Naive thymus-derived CD4-positive, alpha-beta T cell (primary cell): ENCODE measurements around the gene SEC23B. TPM values are rescaled to one million over a fixed set of nuclear protein-coding genes. Genes with fewer than 3 reads are reported as not detected.
A peak's percentile ranks its signal among the peaks of the same experiment; 100 is the strongest.

Experiments used
- ATAC-seq: fragments of 150-1000 bp; cut with Tn5 transposase; 2 replicates; pipeline ENCODE4 v1.10.0; 2021; ENCODE audit warnings: mild to moderate bottlenecking, moderate library complexity
- CTCF ChIA-PET: fragments of 350-600 bp; sonication (Branson Sonifier 250); formaldehyde crosslinking; loops from one replicate; lab custom pipeline; 2021; ENCODE audit warnings: antibody characterized with exemption; lab: Charles Lee
- POLR2A ChIA-PET: fragments of 350-600 bp; sonication (Branson Sonifier 250); formaldehyde crosslinking; loops from one replicate; lab custom pipeline; 2021; ENCODE audit warnings: antibody characterized with exemption, inconsistent platforms; lab: Charles Lee
- DNase-seq, 9 donors: peaks; one replicate each; pipeline versions ENCODE4 v3.0.0 to v3.0.0-alpha.2; 2020 to 2022; ENCODE audit warnings: mixed read lengths in 1 of 9
- H3K27ac ChIP-seq: one replicate; pipeline ENCODE4 v1.7.0; 2013; ENCODE audit warnings: mild to moderate bottlenecking, low read depth, low read length, moderate library complexity
- H3K27me3 ChIP-seq, 2 donors: one replicate each; pipeline ENCODE4 v1.7.0; 2013; ENCODE audit warnings: low read length in 2 of 2, mild to moderate bottlenecking in 2 of 2, moderate library complexity in 2 of 2; ENCODE audit not compliant: control insufficient read depth in 2 of 2, insufficient read depth in 2 of 2
- H3K36me3 ChIP-seq, 3 experiments: 1 replicate in 2 of 3; 2 replicates in 1 of 3; pipeline ENCODE4 v1.7.0; 2013; ENCODE audit warnings: low read length in 3 of 3, mild to moderate bottlenecking in 3 of 3, moderate library complexity in 1 of 3; ENCODE audit not compliant: insufficient read depth in 3 of 3, control insufficient read depth in 2 of 3
- H3K4me1 ChIP-seq, 2 donors: one replicate each; pipeline ENCODE4 v1.7.0; 2013; ENCODE audit warnings: low read length in 2 of 2, mild to moderate bottlenecking in 2 of 2, moderate library complexity in 1 of 2; ENCODE audit not compliant: control insufficient read depth in 2 of 2, insufficient read depth in 2 of 2
- H3K4me3 ChIP-seq: 2 replicates; pipeline ENCODE4 v1.7.0; 2013; ENCODE audit warnings: mild to moderate bottlenecking, low read length
- H3K9me3 ChIP-seq, 3 experiments: 1 replicate in 2 of 3; 2 replicates in 1 of 3; pipeline ENCODE4 v1.7.0; 2013; ENCODE audit warnings: low read length in 3 of 3; ENCODE audit not compliant: control insufficient read depth in 2 of 3
- H3K27ac Mint-ChIP-seq, 9 donors: one replicate each; pipeline ENCODE4 v1.8.0; 2020 to 2022; ENCODE audit warnings: mixed read lengths in 9 of 9, mild to moderate bottlenecking in 8 of 9, moderate library complexity in 5 of 9, inconsistent platforms in 2 of 9
- H3K27me3 Mint-ChIP-seq, 5 donors: one replicate each; pipeline ENCODE4 v1.8.0; 2021 to 2022; ENCODE audit warnings: mixed read lengths in 5 of 5, mild to moderate bottlenecking in 1 of 5
- H3K36me3 Mint-ChIP-seq, 5 donors: one replicate each; pipeline ENCODE4 v1.8.0; 2020 to 2022; ENCODE audit warnings: mixed read lengths in 5 of 5, mild to moderate bottlenecking in 3 of 5, inconsistent platforms in 1 of 5
- H3K4me1 Mint-ChIP-seq, 7 donors: one replicate each; pipeline ENCODE4 v1.8.0; 2020 to 2022; ENCODE audit warnings: mixed read lengths in 7 of 7, mild to moderate bottlenecking in 3 of 7, inconsistent platforms in 1 of 7
- H3K4me3 Mint-ChIP-seq, 10 donors: one replicate each; pipeline ENCODE4 v1.8.0; 2020 to 2022; ENCODE audit warnings: mild to moderate bottlenecking in 10 of 10, mixed read lengths in 10 of 10, moderate library complexity in 6 of 10, inconsistent platforms in 2 of 10
- H3K9me3 Mint-ChIP-seq, 11 donors: one replicate each; pipeline ENCODE4 v1.8.0; 2020 to 2022; ENCODE audit warnings: mixed read lengths in 11 of 11, mild to moderate bottlenecking in 4 of 11, inconsistent platforms in 1 of 11, moderate library complexity in 1 of 11
- intact Hi-C, 2 donors: fragments of 100-400 bp; cut with micrococcal nuclease; formaldehyde crosslinking; loops; one replicate each; pipeline ENCODE4 v1.15.1; 2023
- polyA plus RNA-seq, 2 donors: library from polyadenylated mRNA; unstranded; fragments of 300-500 nt; fragmentation: Illumina TruSeq; gene quantifications; one replicate each; pipeline ENCODE4 v1.2.3, GENCODE V29; 2021
- total RNA-seq, 6 experiments: library from RNA in 5 of 6; stranded (reverse) in 5 of 6; gene quantifications; 1 replicate in 5 of 6; 2 replicates in 1 of 6; pipeline ENCODE4 v1.2.3 and lab custom pipeline; 2021 to 2026

SEC23B gene
- 100 to 1,000 TPM in 1 of 5 experiments, 10 to 100 TPM in 4; 39.0 to 102 (median 40.9) TPM for total RNA-seq
- 10 to 100 TPM; 38.7 to 53.4 TPM for polyA plus RNA-seq
- 59.9 reads per million, percentile 75 among the genes with 10 or more reads in this experiment for total RNA-seq (lab: John Stamatoyannopoulos, UW)

DNA sequence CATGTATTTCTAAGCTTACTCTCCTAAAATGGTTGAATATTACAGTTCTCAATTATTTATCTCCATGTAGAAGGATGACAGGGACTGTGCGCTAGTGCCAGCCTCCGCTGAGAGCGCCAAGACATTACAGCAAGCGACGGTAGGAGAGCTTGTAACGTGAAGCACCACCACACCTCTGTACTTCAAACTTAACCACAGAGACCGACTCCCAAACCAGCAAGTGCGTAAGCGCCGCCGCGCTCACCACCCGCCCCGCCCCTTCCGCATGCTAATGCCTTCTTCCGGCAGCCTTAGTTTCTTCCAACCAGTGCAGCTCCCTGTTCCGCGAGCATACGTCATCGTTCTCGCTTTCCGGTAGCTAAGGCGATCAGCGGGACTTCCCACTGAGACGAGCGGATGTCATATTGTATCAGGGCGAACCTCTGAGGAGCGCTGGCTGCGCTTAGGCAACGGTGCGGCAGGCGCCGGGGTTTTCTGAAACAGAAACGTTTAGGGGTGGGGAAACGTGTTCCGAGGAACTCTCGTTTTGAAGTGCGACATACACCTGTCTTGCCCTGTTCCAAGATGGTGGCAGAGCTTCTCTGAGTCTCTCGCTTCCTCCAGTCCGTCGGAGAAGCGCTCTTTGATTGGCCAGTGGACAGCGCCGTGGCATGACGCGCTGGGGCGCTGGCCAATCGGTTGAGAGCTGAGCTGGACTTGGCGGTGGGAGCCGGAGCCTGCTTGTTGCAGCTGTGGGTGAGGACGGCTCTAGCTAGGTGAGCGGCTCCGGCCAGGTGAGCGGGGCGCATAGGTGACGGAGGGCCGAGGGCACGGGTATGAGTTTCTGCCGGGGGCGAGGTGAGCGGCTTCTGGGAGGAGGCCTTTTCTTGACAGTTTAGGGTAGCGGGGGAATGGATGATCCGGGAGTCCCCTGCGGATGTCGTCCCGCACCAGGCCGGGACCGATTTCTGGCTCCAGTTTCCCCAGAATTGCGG lies at the start of gene SEC23B:
Gene SEC23B (plus strand): TSS at position 723 of the 974 bp plus-strand sequence. CDS start 2,896 bp downstream, outside the sequence.
- peaks cover 25 to 60% (median 50%) of the 10 kb centered on the region in 7 donors for H3K4me1 Mint-ChIP-seq
- peak within 1 kb of the TSS; percentile 99 to 100 (median 100) for H3K27ac Mint-ChIP-seq
- POLR2A ChIA-PET = interaction anchor here (0.7 to 5.9 kb wide), 24 partner anchors 8 to 1778 kb away, joined by 3 to 110 read pairs (median 6); partner anchors contain the start of genes CFAP61, CRNKL1, DTD1 and DZANK1
- intact Hi-C loops = loop anchor here (1.0 to 2.0 kb wide), 16 partner anchors 10 to 1545 kb away; partner anchors contain the start of genes DZANK1 (in 2 of the 2), KAT14 (in 2 of the 2), PET117 (in 2 of the 2) and POLR3F (in 2 of the 2)
- H3K4me3 Mint-ChIP-seq = peak within 1 kb of the TSS; percentile 91 to 100 (median 100)
- H3K27me3 ChIP-seq = no peaks in the 10 kb centered on the region
- DNase-seq (peak; percentile 88 to 100 (median 99)), ATAC-seq (peak; percentile 91)
- CTCF ChIA-PET = interaction anchor here (0.6 to 3.1 kb wide), 5 partner anchors 10 to 937 kb away, joined by 3 to 22 read pairs (median 5); partner anchors contain the start of genes DZANK1 and RBBP9
- peak within 1 kb of the TSS; percentile 74 for H3K4me3 ChIP-seq
- H3K36me3 ChIP-seq = peaks cover 6 to 22% (median 12%) of the 10 kb centered on the region in 3 experiments
- peaks cover 0 to 2% (median 0%) of the 10 kb centered on the region in 5 donors for H3K27me3 Mint-ChIP-seq
- peaks cover 17 to 28% of the 10 kb centered on the region in 2 donors for H3K4me1 ChIP-seq
- peak within 1 kb of the TSS; percentile 90 for H3K27ac ChIP-seq
- H3K9me3 Mint-ChIP-seq = peaks cover 0 to 5% (median 0%) of the 10 kb centered on the region in 11 donors
- no peaks in the 10 kb centered on the region for H3K9me3 ChIP-seq
- peaks cover 4 to 26% (median 18%) of the 10 kb centered on the region in 5 donors for H3K36me3 Mint-ChIP-seq

DNA sequence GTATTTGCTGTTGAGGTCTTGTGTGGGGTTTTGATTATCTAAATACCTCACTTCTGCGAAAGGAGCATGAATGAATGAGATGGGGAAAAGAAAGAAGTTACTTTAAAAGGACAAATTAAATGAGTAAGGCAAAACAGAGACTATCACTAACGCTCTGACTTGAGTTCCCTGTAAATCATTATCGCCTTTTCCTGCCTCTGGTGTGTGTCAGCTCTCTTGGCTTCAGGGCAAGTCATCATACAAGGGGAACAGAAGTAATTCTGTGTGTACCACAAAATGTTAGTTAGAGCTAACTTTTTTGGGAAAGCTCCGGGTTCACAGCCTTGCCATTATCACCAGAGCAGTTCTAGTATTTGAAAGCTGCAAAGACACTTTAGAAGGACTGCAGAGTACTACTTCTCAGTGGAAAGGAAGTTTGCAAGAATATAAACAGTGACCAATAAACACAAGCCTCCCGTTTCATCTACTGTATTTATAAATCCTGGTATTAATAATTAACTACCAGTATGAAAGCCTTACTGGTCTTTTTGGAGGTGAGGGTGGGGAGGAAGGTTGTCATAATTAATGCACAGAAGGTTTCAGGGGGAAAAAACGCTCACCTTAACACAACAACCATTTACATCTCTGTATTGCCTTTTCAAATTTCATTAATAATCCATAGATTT lies 42.1 kb upstream of the SEC23B start:
- no peaks in the 10 kb centered on the region for H3K27me3 Mint-ChIP-seq
- peaks cover 0 to 4% (median 0%) of the 10 kb centered on the region in 5 donors for H3K36me3 Mint-ChIP-seq
- ATAC-seq (no peak), DNase-seq (no peak)
- intact Hi-C loops = loop anchor here (2.0 to 10.0 kb wide), 4 partner anchors 53 to 1731 kb away; partner anchors contain the start of genes KAT14 (in 1 of the 2), PET117 (in 1 of the 2) and SNRPB2 (in 1 of the 2)
- H3K4me3 Mint-ChIP-seq = peak overlapping the region; percentile 17 to 99 (median 96)
- peak overlapping the region in 8 of 9 donors; percentile 77 to 99 (median 98) for H3K27ac Mint-ChIP-seq
- Histone ChIP-seq H3K36me3 (no peaks in the 10 kb centered on the region), H3K4me1 (peaks cover 7 to 14% of the 10 kb centered on the region in 2 donors), H3K4me3 (no peak overlapping the region), H3K9me3 (no peaks in the 10 kb centered on the region), H3K27me3 (no peaks in the 10 kb centered on the region), H3K27ac (peak overlapping the region; percentile 77)
- H3K4me1 Mint-ChIP-seq = peaks cover 25 to 44% (median 37%) of the 10 kb centered on the region in 7 donors
- ChIA-PET CTCF (interaction anchor here (1.2 kb wide), 1 partner anchor 41 kb away, joined by 5 read pairs; no protein-coding TSS in a partner anchor), POLR2A (interaction anchor here (3.8 to 4.7 kb wide), 2 partner anchors 32 to 41 kb away, joined by 25 to 79 read pairs; partner anchors contain the start of genes RBBP9 and SEC23B)
- no peaks in the 10 kb centered on the region for H3K9me3 Mint-ChIP-seq

GRCh38 chr20:18466574-18466893 lies 41.2 kb upstream of the SEC23B start:
- Mint-ChIP-seq H3K27me3 (no peaks in the 10 kb centered on the region), H3K27ac (peak overlapping the region; percentile 93 to 99 (median 98)), H3K4me3 (peak overlapping the region; percentile 89 to 99 (median 97)), H3K4me1 (peaks cover 25 to 44% (median 37%) of the 10 kb centered on the region in 7 donors), H3K36me3 (peaks cover 0 to 12% (median 0%) of the 10 kb centered on the region in 5 donors), H3K9me3 (no peaks in the 10 kb centered on the region)
- no peaks in the 10 kb centered on the region for H3K9me3 ChIP-seq
- DNase-seq (no peak), ATAC-seq (peak; percentile 15)
- peaks cover 0 to 7% (median 0%) of the 10 kb centered on the region in 3 experiments for H3K36me3 ChIP-seq
- POLR2A ChIA-PET = interaction anchor here (1.0 to 4.7 kb wide), 9 partner anchors 11 to 499 kb away, joined by 3 to 79 read pairs (median 5); partner anchors contain the start of genes MGME1, RBBP9, SEC23B and SNX5
- H3K27ac ChIP-seq = peak overlapping the region; percentile 77
- H3K4me3 ChIP-seq = peak overlapping the region; percentile 93
- CTCF ChIA-PET = interaction anchor here (1.2 to 1.7 kb wide), 2 partner anchors 31 to 40 kb away, joined by 5 to 9 read pairs; partner anchors contain the start of gene RBBP9
- no peaks in the 10 kb centered on the region for H3K27me3 ChIP-seq
- peaks cover 7 to 14% of the 10 kb centered on the region in 2 donors for H3K4me1 ChIP-seq
- intact Hi-C loops = loop anchor here (2.0 to 10.0 kb wide), 4 partner anchors 54 to 1732 kb away; partner anchors contain the start of genes KAT14 (in 1 of the 2), PET117 (in 1 of the 2) and SNRPB2 (in 1 of the 2)

DNA sequence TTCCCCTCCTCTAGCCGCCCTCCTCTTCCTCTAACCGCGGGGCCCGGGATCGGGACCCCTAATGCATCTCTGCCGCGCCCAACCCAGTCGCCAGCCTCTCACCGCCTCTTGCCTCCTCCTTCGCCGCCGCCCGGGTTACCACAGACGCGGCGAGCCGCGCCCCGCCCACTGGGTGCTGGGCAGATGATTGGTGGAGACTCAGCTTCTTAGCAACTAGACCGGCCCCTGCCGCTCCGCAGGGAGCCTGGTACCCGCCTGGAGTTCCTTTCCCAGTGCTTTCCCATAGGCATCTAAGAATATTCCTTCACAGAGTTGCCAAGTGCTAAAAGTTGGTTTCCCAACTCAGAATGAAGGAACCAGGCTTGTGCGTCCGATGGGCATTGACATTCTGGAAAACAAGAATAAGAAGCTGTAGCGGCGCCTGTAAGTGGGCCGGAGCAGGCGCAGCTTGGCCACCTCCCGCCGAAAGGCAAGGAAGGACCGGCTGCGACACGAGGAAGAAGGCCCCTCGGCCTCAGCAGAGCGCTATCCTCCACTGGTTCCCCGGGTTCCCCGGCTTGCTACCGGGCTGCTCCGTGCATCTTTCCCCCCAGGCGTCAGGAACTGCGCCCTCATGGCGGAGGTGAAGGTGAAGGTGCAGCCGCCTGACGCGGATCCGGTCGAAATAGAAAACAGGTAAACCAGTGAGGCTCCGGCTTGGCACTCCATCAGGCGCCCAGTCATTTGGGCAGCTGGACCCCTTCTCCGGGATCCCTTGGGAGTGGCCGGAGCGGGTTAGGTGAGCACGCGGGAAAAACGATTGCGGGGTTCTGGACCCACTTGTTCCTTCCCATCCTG lies 40.6 kb upstream of the SEC23B start, which contains the start of the genes DZANK1 and POLR3F:
Gene DZANK1 (minus strand): TSS at position 137 of the 837 bp plus-strand sequence. CDS start 1,672 bp downstream, outside the sequence.
Gene POLR3F (plus strand): TSS at position 497 of the 837 bp plus-strand sequence. CDS start 117 bp downstream, at position 614.
- Histone ChIP-seq H3K4me3 (peak within 1 kb of the TSS; percentile 93), H3K9me3 (no peaks in the 10 kb centered on the region), H3K36me3 (peaks cover 0 to 7% (median 0%) of the 10 kb centered on the region in 3 experiments), H3K4me1 (peaks cover 7 to 14% of the 10 kb centered on the region in 2 donors), H3K27ac (peak within 1 kb of the TSS; percentile 77), H3K27me3 (no peaks in the 10 kb centered on the region)
- no peaks in the 10 kb centered on the region for H3K9me3 Mint-ChIP-seq
- peaks cover 25 to 44% (median 37%) of the 10 kb centered on the region in 7 donors for H3K4me1 Mint-ChIP-seq
- H3K27me3 Mint-ChIP-seq = no peaks in the 10 kb centered on the region
- H3K36me3 Mint-ChIP-seq = peaks cover 0 to 14% (median 0%) of the 10 kb centered on the region in 5 donors
- H3K4me3 Mint-ChIP-seq = peak within 1 kb of the TSS; percentile 89 to 99 (median 97)
- CTCF ChIA-PET = interaction anchor here (1.2 to 1.7 kb wide), 2 partner anchors 30 to 40 kb away, joined by 5 to 9 read pairs; partner anchors contain the start of gene RBBP9
- POLR2A ChIA-PET = interaction anchor here (0.7 to 4.7 kb wide), 11 partner anchors 11 to 499 kb away, joined by 3 to 79 read pairs (median 4); partner anchors contain the start of genes MGME1, RBBP9, SEC23B and SNX5
- H3K27ac Mint-ChIP-seq = peak within 1 kb of the TSS; percentile 93 to 99 (median 98)
- intact Hi-C loops = loop anchor here (1.0 to 10.0 kb wide), 17 partner anchors 30 to 1732 kb away; partner anchors contain the start of genes CFAP61 (in 2 of the 2), CRNKL1 (in 2 of the 2), KAT14 (in 2 of the 2) and PET117 (in 2 of the 2)
- DNase-seq (peak; percentile 85 to 93 (median 92)), ATAC-seq (peak; percentile 97)

GRCh38 chr20:18477218-18477617 lies 30.5 kb upstream of the SEC23B start:
- no peaks in the 10 kb centered on the region for H3K9me3 Mint-ChIP-seq
- Histone ChIP-seq H3K4me3 (no peak overlapping the region), H3K27me3 (no peaks in the 10 kb centered on the region), H3K36me3 (peaks cover 2 to 52% (median 10%) of the 10 kb centered on the region in 3 experiments), H3K4me1 (no peaks in the 10 kb centered on the region), H3K9me3 (no peaks in the 10 kb centered on the region), H3K27ac (no peak overlapping the region)
- no peak overlapping the region for H3K27ac Mint-ChIP-seq
- no peak for DNase-seq
- POLR2A ChIA-PET = interaction anchor here (0.6 to 2.6 kb wide), 3 partner anchors 10 to 289 kb away, joined by 3 to 9 read pairs (median 4); partner anchors contain the start of genes DZANK1, POLR3F and SEC23B
- peaks cover 0 to 2% (median 0%) of the 10 kb centered on the region in 7 donors for H3K4me1 Mint-ChIP-seq
- no peak overlapping the region for H3K4me3 Mint-ChIP-seq
- CTCF ChIA-PET = no interaction called here
- ATAC-seq = no peak
- no peaks in the 10 kb centered on the region for H3K27me3 Mint-ChIP-seq
- H3K36me3 Mint-ChIP-seq = peaks cover 0 to 33% (median 19%) of the 10 kb centered on the region in 5 donors
- intact Hi-C loops = no loop called here
